Naive B cell (primary cell): ENCODE results near the gene CPB2. TPM values are rescaled to one million over a fixed set of nuclear protein-coding genes. Genes with fewer than 3 reads are reported as not detected.

Experiments used
- ATAC-seq, 2 donors: fragments of 150-1000 bp; cut with Tn5 transposase; 2 replicates each; pipeline ENCODE4 v1.10.0; 2021; ENCODE audit warnings: low read depth in 2 of 2, mild to moderate bottlenecking in 2 of 2, moderate library complexity in 2 of 2
- DNase-seq: peaks from one replicate; pipeline ENCODE4 v3.0.0; 2022
- H3K27ac Mint-ChIP-seq, 6 donors: one replicate each; pipeline ENCODE4 v1.8.0; 2020 to 2022; ENCODE audit warnings: mild to moderate bottlenecking in 6 of 6, mixed read lengths in 6 of 6, moderate library complexity in 5 of 6, inconsistent platforms in 2 of 6
- H3K27me3 Mint-ChIP-seq, 3 donors: one replicate each; pipeline ENCODE4 v1.8.0; 2021 to 2022; ENCODE audit warnings: mixed read lengths in 3 of 3, mild to moderate bottlenecking in 1 of 3
- H3K36me3 Mint-ChIP-seq, 2 donors: one replicate each; pipeline ENCODE4 v1.8.0; 2020 to 2022; ENCODE audit warnings: mixed read lengths in 2 of 2, inconsistent platforms in 1 of 2, mild to moderate bottlenecking in 1 of 2
- H3K4me1 Mint-ChIP-seq, 3 donors: one replicate each; pipeline ENCODE4 v1.8.0; 2020 to 2022; ENCODE audit warnings: mixed read lengths in 3 of 3, inconsistent platforms in 1 of 3, mild to moderate bottlenecking in 1 of 3, moderate library complexity in 1 of 3
- H3K4me3 Mint-ChIP-seq, 8 donors: one replicate each; pipeline ENCODE4 v1.8.0; 2020 to 2022; ENCODE audit warnings: mild to moderate bottlenecking in 8 of 8, mixed read lengths in 8 of 8, moderate library complexity in 8 of 8, inconsistent platforms in 2 of 8
- H3K9me3 Mint-ChIP-seq, 7 donors: one replicate each; pipeline ENCODE4 v1.8.0; 2020 to 2022; ENCODE audit warnings: mixed read lengths in 7 of 7, mild to moderate bottlenecking in 5 of 7, inconsistent platforms in 2 of 7, moderate library complexity in 1 of 7
- polyA plus RNA-seq, 6 donors: library from polyadenylated mRNA; unstranded; fragments of 300-500 nt; fragmentation: Illumina TruSeq; gene quantifications; one replicate each; pipeline ENCODE4 v1.2.3, GENCODE V29; 2021; ENCODE audit warnings: low read depth in 6 of 6

CPB2 gene
- polyA plus RNA-seq, 6 donors from 2014 or later: 0.20 TPM; not detected in 5

GRCh38 chr13:46022481-46022880, 82.4 kb downstream of the CPB2 start:
- no peak for ATAC-seq
- H3K4me3 Mint-ChIP-seq: no peak overlapping the region
- no peak for DNase-seq
- H3K9me3 Mint-ChIP-seq: peaks cover 0 to under 1% (median 0%) of the 10 kb centered on the region in 7 donors
- H3K36me3 Mint-ChIP-seq: peaks cover 9 to 24% of the 10 kb centered on the region in 2 donors
- peaks cover 1 to 9% (median 2%) of the 10 kb centered on the region in 3 donors for H3K4me1 Mint-ChIP-seq
- no peaks in the 10 kb centered on the region for H3K27me3 Mint-ChIP-seq
- H3K27ac Mint-ChIP-seq: no peak overlapping the region

- H3K36me3 Mint-ChIP-seq: peaks cover 20 to 36% of the 10 kb centered on the region in 2 donors
- no peak overlapping the region for H3K27ac Mint-ChIP-seq
- H3K9me3 Mint-ChIP-seq: no peaks in the 10 kb centered on the region
- no peak overlapping the region for H3K4me3 Mint-ChIP-seq
- peaks cover 0 to 8% (median 0%) of the 10 kb centered on the region in 3 donors for H3K4me1 Mint-ChIP-seq
- no peak for ATAC-seq
- DNase-seq: no peak
- no peaks in the 10 kb centered on the region for H3K27me3 Mint-ChIP-seq
Measured at GRCh38 chr13:46016216-46016615, 88.6 kb downstream of the CPB2 start.

- H3K27me3 Mint-ChIP-seq: no peaks in the 10 kb centered on the region
- H3K27ac Mint-ChIP-seq: no peak overlapping the region
- peaks cover 20 to 36% of the 10 kb centered on the region in 2 donors for H3K36me3 Mint-ChIP-seq
- ATAC-seq: no peak
- DNase-seq: no peak
- no peak overlapping the region for H3K4me3 Mint-ChIP-seq
- peaks cover 0 to 8% (median 0%) of the 10 kb centered on the region in 3 donors for H3K4me1 Mint-ChIP-seq
- no peaks in the 10 kb centered on the region for H3K9me3 Mint-ChIP-seq
Measured at GRCh38 chr13:46015366-46015765, 89.5 kb downstream of the CPB2 start.

GRCh38 chr13:46012404-46012803, 92.4 kb downstream of the CPB2 start:
- Mint-ChIP-seq H3K4me3 (no peak overlapping the region), H3K36me3 (peaks cover 17 to 38% of the 10 kb centered on the region in 2 donors), H3K27me3 (no peaks in the 10 kb centered on the region), H3K27ac (no peak overlapping the region), H3K9me3 (no peaks in the 10 kb centered on the region), H3K4me1 (peaks cover 0 to 3% (median 0%) of the 10 kb centered on the region in 3 donors)
- DNase-seq (no peak), ATAC-seq (no peak)

- H3K36me3 Mint-ChIP-seq: peaks cover 7 to 23% of the 10 kb centered on the region in 2 donors
- H3K9me3 Mint-ChIP-seq: no peaks in the 10 kb centered on the region
- ATAC-seq (no peak), DNase-seq (no peak)
- no peak overlapping the region for H3K4me3 Mint-ChIP-seq
- no peak overlapping the region for H3K27ac Mint-ChIP-seq
- no peaks in the 10 kb centered on the region for H3K27me3 Mint-ChIP-seq
- peaks cover 0 to 3% (median 3%) of the 10 kb centered on the region in 3 donors for H3K4me1 Mint-ChIP-seq
Measured at GRCh38 chr13:46010148-46010547, 94.7 kb downstream of the CPB2 start.

GRCh38 chr13:46008631-46009030, 96.2 kb downstream of the CPB2 start:
- ATAC-seq (no peak), DNase-seq (no peak)
- Mint-ChIP-seq H3K36me3 (peaks cover 7 to 23% of the 10 kb centered on the region in 2 donors), H3K4me1 (peaks cover 0 to 5% (median 0%) of the 10 kb centered on the region in 3 donors), H3K9me3 (no peaks in the 10 kb centered on the region), H3K4me3 (no peak overlapping the region), H3K27ac (peak overlapping the region in 1 of 6 donors; percentile 74), H3K27me3 (no peaks in the 10 kb centered on the region)

- no peak for ATAC-seq
- Mint-ChIP-seq H3K4me1 (peaks cover 4 to 15% (median 15%) of the 10 kb centered on the region in 3 donors), H3K9me3 (peaks cover 0 to 4% (median 0%) of the 10 kb centered on the region in 7 donors), H3K27ac (no peak overlapping the region), H3K36me3 (peaks cover 22 to 39% of the 10 kb centered on the region in 2 donors), H3K27me3 (no peaks in the 10 kb centered on the region), H3K4me3 (no peak overlapping the region)
- no peak for DNase-seq
Measured at GRCh38 chr13:46006688-46007452, 98.0 kb downstream of the CPB2 start.

- H3K4me3 Mint-ChIP-seq: no peak overlapping the region
- no peak for DNase-seq
- no peaks in the 10 kb centered on the region for H3K27me3 Mint-ChIP-seq
- ATAC-seq: no peak
- peaks cover 46 to 60% of the 10 kb centered on the region in 2 donors for H3K36me3 Mint-ChIP-seq
- peaks cover 0 to 4% (median 0%) of the 10 kb centered on the region in 7 donors for H3K9me3 Mint-ChIP-seq
- peaks cover 4 to 18% (median 18%) of the 10 kb centered on the region in 3 donors for H3K4me1 Mint-ChIP-seq
- no peak overlapping the region for H3K27ac Mint-ChIP-seq
Measured at GRCh38 chr13:46004491-46004890, 100.3 kb downstream of the CPB2 start.

Other genes with a start within 250 kb of the CPB2 start
- 10 to 100 TPM; 20.3 to 42.2 (median 29.0) TPM for gene ZC3H13, start 52.3 kb downstream of the CPB2 start, polyA plus RNA-seq
- 1,000 to 10,000 TPM in 1 of 6 donors, 100 to 1,000 TPM in 5; 701 to 1,116 (median 814) TPM for gene LCP1, start 77.1 kb upstream of the CPB2 start, polyA plus RNA-seq
- not detected for gene LRRC63, start 106.9 kb upstream of the CPB2 start, polyA plus RNA-seq